HG02678 (cell line): ENCODE measurements around the gene C17orf58.
"Not testable (repeated sequence)": the region's sequence is repeated elsewhere in the genome, so short reads cannot be mapped to it uniquely, and the experiment has no call there.

Source experiments
- ATAC-seq: cut with Tn5 transposase; IDR thresholded peaks from one replicate; pipeline ENCODE4 v1.9.1; 2021; ENCODE audit warnings: mild to moderate bottlenecking, moderate library complexity; ENCODE audit not compliant: unreplicated experiment

The C17orf58 gene

DNA sequence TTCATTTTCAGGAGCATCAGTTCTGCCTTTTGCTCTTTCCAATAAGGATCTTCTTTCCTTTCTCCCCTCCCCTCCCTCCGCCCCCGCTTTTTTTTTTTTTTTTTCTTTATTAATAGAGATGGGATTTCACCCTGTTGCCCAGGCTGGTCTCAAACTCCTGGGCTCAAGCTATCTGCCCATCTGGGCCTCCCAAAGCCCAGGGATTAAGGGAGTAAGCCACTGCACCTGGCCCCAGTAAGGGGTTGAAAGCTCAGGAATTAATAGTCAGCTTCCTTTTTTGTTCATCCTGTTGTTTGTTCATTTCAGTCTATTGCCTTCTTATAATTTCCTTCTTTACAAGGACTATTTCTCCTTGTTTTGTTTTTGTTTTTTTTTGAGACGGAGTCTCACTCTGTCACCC is 7.9 kb upstream of the C17orf58 start:
- ATAC-seq, result no peak

- no peak for ATAC-seq
These were observed 3.1 kb upstream of the C17orf58 start for GRCh38 chr17:67999291-67999911.

DNA sequence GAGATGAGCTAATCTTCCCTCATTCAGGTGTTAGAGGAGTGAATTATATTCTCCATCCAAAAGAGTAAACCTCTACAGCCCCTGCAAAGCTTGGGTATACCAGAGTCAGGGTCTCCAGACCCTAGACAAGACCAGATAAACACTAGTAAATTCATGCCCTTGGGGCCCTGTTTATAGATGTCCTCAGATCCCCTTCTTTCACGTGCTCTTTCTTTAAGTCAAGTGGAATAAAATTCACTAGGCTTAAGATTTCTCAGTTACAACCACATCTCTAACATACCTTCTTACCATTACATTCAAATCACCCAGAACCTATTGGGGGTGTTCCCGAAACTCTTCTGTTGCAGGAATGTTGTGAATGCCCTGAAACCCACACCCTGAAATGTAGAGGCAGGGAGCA is 2.2 kb upstream of the C17orf58 start:
- ATAC-seq, result no peak

GRCh38 chr17:67995570-67996263 is 552 bp downstream of the C17orf58 start:
- no peak for ATAC-seq

- no peak for ATAC-seq
These were observed 1.3 kb downstream of the C17orf58 start for GRCh38 chr17:67994817-67995569.

DNA sequence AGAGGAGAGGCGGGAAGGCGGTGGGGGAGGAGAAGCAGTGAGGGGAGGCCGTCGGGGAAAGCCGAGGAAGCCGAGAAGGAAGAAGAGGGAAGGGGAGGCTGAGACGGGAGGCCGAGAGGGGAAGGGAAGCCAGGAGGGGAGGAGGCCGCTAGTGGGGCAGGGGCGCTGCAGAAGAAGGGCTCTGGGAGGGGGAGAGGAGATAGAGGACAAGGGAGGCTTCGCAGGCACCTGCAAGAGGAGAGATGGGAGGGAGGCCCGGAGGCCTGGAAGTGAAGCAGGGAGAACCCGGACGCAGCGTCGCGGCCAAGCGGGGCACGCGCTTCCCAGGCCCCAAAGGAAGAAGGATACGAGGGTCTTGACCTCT is 2.3 kb downstream of the C17orf58 start:
- no peak for ATAC-seq

GRCh38 chr17:67993153-67993997 is 2.9 kb downstream of the C17orf58 start:
- ATAC-seq, result peak; percentile 78

GRCh38 chr17:67992548-67993152 is 3.6 kb downstream of the C17orf58 start:
- no peak for ATAC-seq

DNA sequence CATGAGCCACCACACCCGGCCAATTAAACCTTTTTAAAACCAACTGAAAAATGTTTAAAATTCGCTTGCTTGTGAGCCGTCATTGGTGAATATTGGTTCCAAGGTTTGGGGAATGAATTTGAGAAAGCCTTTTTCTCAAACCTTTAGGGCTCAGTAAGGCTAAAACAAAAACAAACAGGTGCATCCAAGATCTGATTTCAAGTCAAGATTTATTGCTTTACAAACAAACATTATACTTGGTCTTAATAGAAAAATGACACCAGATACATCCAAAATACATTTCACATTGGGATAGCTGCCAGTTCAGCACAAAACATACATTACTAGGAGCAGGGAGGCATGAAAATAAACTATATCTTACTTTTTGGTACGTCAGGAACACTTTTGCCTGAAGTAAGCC is 5.4 kb downstream of the C17orf58 start:
- ATAC-seq, result no peak

GRCh38 chr17:67983383-67983688 is 12.9 kb downstream of the C17orf58 start:
- ATAC-seq, result no peak

GRCh38 chr17:67982686-67983382 is 13.4 kb downstream of the C17orf58 start:
- no peak for ATAC-seq

- ATAC-seq, result no peak
These were observed 14.1 kb downstream of the C17orf58 start for GRCh38 chr17:67982034-67982640.

GRCh38 chr17:67980883-67981282 is 15.4 kb downstream of the C17orf58 start:
- not testable (repeated sequence) for ATAC-seq

DNA sequence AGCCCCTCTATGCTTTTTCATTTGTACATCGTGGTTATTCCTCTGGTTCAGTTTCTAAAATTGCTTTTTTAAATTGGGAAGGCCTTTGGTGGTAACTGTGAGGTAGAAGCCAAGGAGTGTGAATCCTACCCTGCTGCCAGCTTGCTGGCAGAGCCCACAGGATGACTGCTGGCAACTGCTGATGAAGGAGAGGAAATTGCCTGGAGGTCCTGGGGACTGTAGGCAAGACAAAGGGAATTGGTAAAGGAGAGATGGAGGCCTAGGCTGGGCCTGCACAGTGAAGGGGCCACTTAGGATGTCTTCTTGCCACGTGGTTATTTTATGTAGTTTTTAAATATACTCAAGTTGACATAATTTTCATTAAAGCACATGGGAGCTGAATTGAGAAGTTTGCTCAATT is 15.8 kb downstream of the C17orf58 start:
- ATAC-seq, result no peak

DNA sequence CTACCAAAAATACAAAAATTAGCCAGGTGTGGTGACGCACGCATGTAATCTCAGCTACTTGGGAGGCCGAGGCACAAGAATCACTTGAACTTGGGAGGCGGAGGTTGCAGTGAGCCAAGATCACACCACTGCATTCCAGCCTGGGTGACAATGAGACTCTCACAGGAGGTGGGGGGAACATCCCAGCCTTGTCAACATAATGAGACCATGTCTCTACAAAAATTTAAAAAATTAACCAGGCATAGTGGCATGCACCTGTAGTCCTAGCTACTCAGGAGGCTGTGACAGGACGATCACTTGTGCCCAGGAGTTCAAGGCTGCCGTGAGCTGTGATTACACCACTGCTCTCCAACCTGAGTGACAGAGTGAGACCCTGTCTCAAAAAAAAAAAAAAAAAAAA is 20.0 kb downstream of the C17orf58 start:
- not testable (repeated sequence) for ATAC-seq

- no peak for ATAC-seq
These were observed 21.6 kb downstream of the C17orf58 start for GRCh38 chr17:67974598-67975066.

- no peak for ATAC-seq
These were observed 22.1 kb downstream of the C17orf58 start for GRCh38 chr17:67974185-67974584.

DNA sequence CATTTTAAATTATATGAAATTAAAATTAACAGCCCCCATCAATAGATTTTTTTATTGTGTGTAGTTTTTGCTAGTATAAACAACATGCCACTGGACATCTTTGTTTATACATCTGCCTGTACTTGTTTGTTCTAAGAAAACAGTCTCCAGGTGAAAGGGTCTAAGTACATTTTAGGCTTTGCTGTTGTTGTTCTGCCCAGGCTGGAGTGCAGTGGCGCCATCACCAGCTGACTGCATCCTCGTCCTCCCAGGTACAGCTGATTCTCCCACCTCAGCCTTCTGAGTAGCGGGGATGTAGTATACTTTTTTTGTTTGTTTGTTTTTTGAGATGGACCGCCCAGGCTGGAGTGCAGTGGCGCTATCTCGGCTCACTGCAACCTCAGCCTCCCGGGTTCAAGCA is 25.5 kb downstream of the C17orf58 start:
- ATAC-seq, result no peak

DNA sequence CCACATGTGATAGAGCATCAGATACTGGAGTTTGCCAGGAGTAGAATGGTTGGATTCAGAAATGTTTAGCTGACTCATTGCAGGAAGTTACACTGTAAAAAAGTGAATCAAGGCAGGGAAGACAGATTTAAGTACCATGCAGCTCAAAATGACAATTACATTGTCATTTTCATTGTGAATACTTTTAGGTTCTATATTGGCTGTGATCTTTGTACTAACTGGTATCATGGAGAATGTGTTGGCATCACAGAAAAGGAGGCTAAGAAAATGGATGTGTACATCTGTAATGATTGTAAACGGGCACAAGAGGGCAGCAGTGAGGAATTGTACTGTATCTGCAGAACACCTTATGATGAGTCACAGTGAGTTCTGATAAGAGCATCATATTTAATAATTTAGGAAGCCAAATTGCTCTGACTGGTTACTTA is 33.1 kb downstream of the C17orf58 start:
- ATAC-seq, result peak; percentile 62

- ATAC-seq, result not testable (repeated sequence)
These were observed 34.1 kb downstream of the C17orf58 start for GRCh38 chr17:67962156-67962555.
